Activated naive CD8-positive, alpha-beta T cell treated with anti-CD3 and anti-CD28 coated beads for 36 hours (primary cell): ENCODE results near the gene MYL2. TPM values are rescaled to one million over a fixed set of nuclear protein-coding genes. Genes with fewer than 3 reads are reported as not detected.
"Not testable (repeated sequence)": the region's sequence is repeated elsewhere in the genome, so short reads cannot be mapped to it uniquely, and the experiment has no call there.

ENCODE experiments used
- DNase-seq: peaks from one replicate; pipeline ENCODE4 v3.0.0; 2021
- H3K27ac Mint-ChIP-seq: one replicate; pipeline ENCODE4 v1.8.0; 2022; ENCODE audit warnings: mild to moderate bottlenecking, moderate library complexity, mixed read lengths
- H3K27me3 Mint-ChIP-seq: one replicate; pipeline ENCODE4 v1.8.0; 2022; ENCODE audit warnings: mild to moderate bottlenecking, mixed read lengths
- H3K36me3 Mint-ChIP-seq: one replicate; pipeline ENCODE4 v1.8.0; 2021; ENCODE audit warnings: mild to moderate bottlenecking, mixed read lengths
- H3K4me1 Mint-ChIP-seq: one replicate; pipeline ENCODE4 v1.8.0; 2021; ENCODE audit warnings: mixed read lengths
- H3K4me3 Mint-ChIP-seq: one replicate; pipeline ENCODE4 v1.8.0; 2022; ENCODE audit warnings: mild to moderate bottlenecking, moderate library complexity, mixed read lengths
- H3K9me3 Mint-ChIP-seq: one replicate; pipeline ENCODE4 v1.8.0; 2022; ENCODE audit warnings: mixed read lengths
- total RNA-seq, 2 experiments: library from RNA; stranded (reverse); gene quantifications; one replicate each; pipeline ENCODE4 v1.2.3, GENCODE V29; 2021

Gene MYL2, protein sequence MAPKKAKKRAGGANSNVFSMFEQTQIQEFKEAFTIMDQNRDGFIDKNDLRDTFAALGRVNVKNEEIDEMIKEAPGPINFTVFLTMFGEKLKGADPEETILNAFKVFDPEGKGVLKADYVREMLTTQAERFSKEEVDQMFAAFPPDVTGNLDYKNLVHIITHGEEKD
- total RNA-seq: not detected

DNA sequence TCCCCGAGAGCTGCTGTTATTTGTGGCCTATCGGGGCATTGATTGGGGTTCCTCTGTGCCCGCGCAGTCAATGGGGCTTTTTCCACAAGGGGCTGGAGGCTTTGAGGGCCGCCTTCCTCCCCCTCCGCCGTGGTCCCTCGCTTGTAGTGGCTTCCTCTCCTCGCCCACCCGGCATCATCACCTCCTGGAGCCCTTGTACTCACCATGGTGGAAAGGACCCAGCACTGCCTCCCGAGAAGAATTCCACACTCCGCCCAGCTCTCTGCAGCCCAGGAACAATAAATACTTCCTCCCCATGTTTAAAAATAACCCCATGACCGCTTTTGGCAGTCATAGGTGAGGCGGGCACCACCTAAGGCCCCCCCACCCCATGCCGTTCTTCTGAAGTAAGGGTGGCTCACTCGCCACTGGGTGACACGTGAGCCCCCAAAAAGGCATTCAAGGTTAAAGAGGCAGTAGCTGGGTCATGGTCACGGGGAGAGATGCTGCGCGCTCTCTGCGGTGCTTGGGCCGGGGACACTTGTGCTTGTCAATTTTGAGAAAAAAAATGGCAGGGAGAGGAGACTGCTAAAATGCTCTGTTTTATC is at the start of gene MYL2:
MYL2 (minus strand) TSS at position 256 of the 587 bp plus-strand sequence; CDS start at position 206, 50 bp downstream.
- no peak within 1 kb of the TSS for H3K27ac Mint-ChIP-seq
- no peaks in the 10 kb centered on the region for H3K36me3 Mint-ChIP-seq
- no peak for DNase-seq
- H3K27me3 Mint-ChIP-seq: peaks cover 6% of the 10 kb centered on the region
- H3K4me1 Mint-ChIP-seq: no peaks in the 10 kb centered on the region
- no peak within 1 kb of the TSS for H3K4me3 Mint-ChIP-seq
- H3K9me3 Mint-ChIP-seq: no peaks in the 10 kb centered on the region

GRCh38 chr12:110966081-110966760 is 45.8 kb upstream of the MYL2 start:
- no peaks in the 10 kb centered on the region for H3K4me1 Mint-ChIP-seq
- no peak for DNase-seq
- H3K4me3 Mint-ChIP-seq: no peak overlapping the region
- peaks cover 28% of the 10 kb centered on the region for H3K27me3 Mint-ChIP-seq
- H3K27ac Mint-ChIP-seq: no peak overlapping the region
- H3K9me3 Mint-ChIP-seq: no peaks in the 10 kb centered on the region
- H3K36me3 Mint-ChIP-seq: no peaks in the 10 kb centered on the region

DNA sequence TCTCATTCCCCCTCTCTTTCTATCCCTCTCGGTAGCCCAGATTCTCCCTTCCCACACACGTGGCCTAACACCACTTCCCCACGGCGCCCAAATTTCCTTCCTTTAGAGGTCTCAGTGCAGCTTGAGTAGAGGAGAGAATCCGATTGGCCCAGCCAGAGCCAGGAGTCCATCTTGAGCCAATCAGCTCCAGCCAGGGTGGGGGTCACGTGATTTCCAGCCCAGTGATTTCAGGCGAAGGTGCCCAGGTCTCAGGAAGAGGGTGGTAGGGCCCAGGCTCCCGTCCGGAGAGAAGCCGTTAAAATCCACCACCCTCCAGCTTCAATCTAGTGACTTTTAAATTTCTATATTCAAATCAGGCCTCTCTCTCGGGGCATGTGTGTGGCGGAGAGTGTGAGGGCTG is 45.2 kb upstream of the MYL2 start:
- H3K4me1 Mint-ChIP-seq: no peaks in the 10 kb centered on the region
- no peaks in the 10 kb centered on the region for H3K9me3 Mint-ChIP-seq
- H3K27ac Mint-ChIP-seq: no peak overlapping the region
- DNase-seq: no peak
- peaks cover 28% of the 10 kb centered on the region for H3K27me3 Mint-ChIP-seq
- H3K4me3 Mint-ChIP-seq: no peak overlapping the region
- H3K36me3 Mint-ChIP-seq: no peaks in the 10 kb centered on the region

DNA sequence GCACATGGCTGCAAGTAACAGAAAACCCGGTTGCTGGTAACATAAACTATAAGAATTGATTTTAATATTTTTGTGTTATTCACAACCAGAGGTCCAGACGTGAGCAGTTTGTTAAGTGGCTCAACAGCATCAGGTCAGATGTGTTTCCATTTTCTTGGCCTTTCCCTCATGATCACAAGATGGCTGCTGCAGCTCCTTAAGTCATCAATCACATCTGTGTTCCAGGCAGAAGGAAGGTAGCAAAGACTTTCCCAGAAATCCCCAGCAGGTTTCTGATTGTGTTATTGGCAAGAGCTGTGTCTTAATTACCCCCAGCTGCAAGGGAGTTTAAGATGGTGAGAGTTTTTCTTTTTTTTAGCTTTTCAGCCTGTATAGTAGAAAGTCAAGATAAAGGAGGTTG is 40.4 kb upstream of the MYL2 start:
- no peaks in the 10 kb centered on the region for H3K4me1 Mint-ChIP-seq
- no peak overlapping the region for H3K4me3 Mint-ChIP-seq
- no peak overlapping the region for H3K27ac Mint-ChIP-seq
- DNase-seq: no peak
- H3K27me3 Mint-ChIP-seq: peaks cover 29% of the 10 kb centered on the region
- H3K36me3 Mint-ChIP-seq: no peaks in the 10 kb centered on the region
- H3K9me3 Mint-ChIP-seq: no peaks in the 10 kb centered on the region

DNA sequence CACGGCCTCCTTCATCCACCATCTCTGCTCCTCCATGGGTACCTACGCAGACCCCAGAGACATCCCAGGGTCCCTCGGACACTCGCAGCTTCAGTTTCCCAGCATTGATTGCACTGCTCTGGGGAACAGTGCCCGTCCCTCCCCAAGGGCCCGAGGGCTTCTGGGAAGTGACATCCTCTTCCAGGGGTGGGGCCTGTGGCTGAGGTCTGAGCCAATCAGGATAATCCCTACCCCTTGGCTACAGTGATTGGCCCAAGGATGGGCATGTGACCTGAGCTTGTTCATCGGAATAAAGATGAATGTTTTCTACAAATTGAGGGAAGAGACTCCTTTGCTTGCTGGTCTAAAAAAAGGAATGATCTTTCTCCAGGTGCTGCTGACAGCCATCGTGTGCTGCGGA is 37.3 kb upstream of the MYL2 start:
- no peaks in the 10 kb centered on the region for H3K4me1 Mint-ChIP-seq
- peaks cover 18% of the 10 kb centered on the region for H3K27me3 Mint-ChIP-seq
- no peaks in the 10 kb centered on the region for H3K36me3 Mint-ChIP-seq
- no peak overlapping the region for H3K27ac Mint-ChIP-seq
- DNase-seq: no peak
- H3K9me3 Mint-ChIP-seq: no peaks in the 10 kb centered on the region
- no peak overlapping the region for H3K4me3 Mint-ChIP-seq

- H3K9me3 Mint-ChIP-seq: no peaks in the 10 kb centered on the region
- DNase-seq: no peak
- peaks cover 18% of the 10 kb centered on the region for H3K27me3 Mint-ChIP-seq
- H3K4me1 Mint-ChIP-seq: no peaks in the 10 kb centered on the region
- H3K36me3 Mint-ChIP-seq: no peaks in the 10 kb centered on the region
- H3K27ac Mint-ChIP-seq: no peak overlapping the region
- no peak overlapping the region for H3K4me3 Mint-ChIP-seq
These were observed 36.8 kb upstream of the MYL2 start for GRCh38 chr12:110957159-110957558.

DNA sequence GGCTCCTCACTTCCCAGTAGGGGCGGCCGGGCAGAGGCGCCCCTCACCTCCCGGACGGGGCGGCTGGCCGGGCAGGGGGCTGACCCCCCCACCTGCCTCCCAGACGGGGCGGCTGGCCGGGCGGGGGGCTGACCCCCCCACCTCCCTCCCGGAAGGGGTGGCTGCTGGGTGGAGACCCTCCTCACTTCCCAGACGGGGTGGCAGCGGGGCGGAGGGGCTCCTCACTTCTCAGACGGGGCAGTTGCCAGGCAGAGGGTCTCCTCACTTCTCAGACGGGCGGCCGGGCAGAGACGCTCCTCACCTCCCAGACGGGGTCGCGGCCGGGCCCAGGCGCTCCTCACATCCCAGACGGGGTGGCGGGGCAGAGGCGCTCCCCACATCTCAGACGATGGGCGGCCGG is 30.5 kb upstream of the MYL2 start:
- not testable (repeated sequence) for H3K27ac Mint-ChIP-seq, H3K36me3 Mint-ChIP-seq, H3K9me3 Mint-ChIP-seq, H3K4me3 Mint-ChIP-seq, H3K4me1 Mint-ChIP-seq, DNase-seq, H3K27me3 Mint-ChIP-seq

GRCh38 chr12:110950466-110950865 is 30.1 kb upstream of the MYL2 start:
- not testable (repeated sequence) for H3K27ac Mint-ChIP-seq, H3K9me3 Mint-ChIP-seq, DNase-seq, H3K4me1 Mint-ChIP-seq, H3K36me3 Mint-ChIP-seq, H3K4me3 Mint-ChIP-seq, H3K27me3 Mint-ChIP-seq

DNA sequence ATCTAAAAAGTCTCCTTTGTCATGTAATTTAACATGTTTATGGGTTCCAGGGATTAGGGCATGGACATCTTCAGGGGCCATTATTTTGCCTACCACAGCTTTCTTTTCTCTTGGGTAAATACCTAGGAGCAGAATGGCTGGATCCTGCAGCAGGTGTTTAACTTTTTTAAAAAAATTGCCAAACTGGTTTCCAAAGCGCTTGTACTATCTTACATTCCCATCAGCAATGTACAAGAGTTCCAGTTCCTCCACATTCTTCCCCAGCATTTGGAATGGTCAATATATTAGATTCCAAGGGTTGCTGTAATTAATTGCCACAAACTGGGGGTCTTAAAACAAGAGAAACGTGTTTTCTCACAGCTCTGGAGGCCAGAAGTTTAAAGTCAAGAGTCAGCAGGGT is 27.7 kb upstream of the MYL2 start:
- no peak overlapping the region for H3K27ac Mint-ChIP-seq
- DNase-seq: no peak
- H3K36me3 Mint-ChIP-seq: peaks cover 3% of the 10 kb centered on the region
- H3K9me3 Mint-ChIP-seq: peaks cover 12% of the 10 kb centered on the region
- H3K4me1 Mint-ChIP-seq: no peaks in the 10 kb centered on the region
- peaks cover 8% of the 10 kb centered on the region for H3K27me3 Mint-ChIP-seq
- H3K4me3 Mint-ChIP-seq: no peak overlapping the region

GRCh38 chr12:110943373-110943772 is 23.0 kb upstream of the MYL2 start:
- peaks cover 7% of the 10 kb centered on the region for H3K27me3 Mint-ChIP-seq
- H3K4me3 Mint-ChIP-seq: no peak overlapping the region
- H3K4me1 Mint-ChIP-seq: no peaks in the 10 kb centered on the region
- peaks cover 12% of the 10 kb centered on the region for H3K9me3 Mint-ChIP-seq
- no peak for DNase-seq
- H3K27ac Mint-ChIP-seq: no peak overlapping the region
- peaks cover 3% of the 10 kb centered on the region for H3K36me3 Mint-ChIP-seq

GRCh38 chr12:110941391-110941790 is 21.0 kb upstream of the MYL2 start:
- no peak overlapping the region for H3K4me3 Mint-ChIP-seq
- no peak overlapping the region for H3K27ac Mint-ChIP-seq
- DNase-seq: no peak
- peaks cover 3% of the 10 kb centered on the region for H3K36me3 Mint-ChIP-seq
- H3K4me1 Mint-ChIP-seq: peaks cover 4% of the 10 kb centered on the region
- H3K9me3 Mint-ChIP-seq: peaks cover 11% of the 10 kb centered on the region
- peaks cover 17% of the 10 kb centered on the region for H3K27me3 Mint-ChIP-seq

GRCh38 chr12:110940933-110941332 is 20.6 kb upstream of the MYL2 start:
- DNase-seq: no peak
- Mint-ChIP-seq H3K4me1 (peaks cover 4% of the 10 kb centered on the region), H3K36me3 (peaks cover 3% of the 10 kb centered on the region), H3K9me3 (peaks cover 6% of the 10 kb centered on the region), H3K27ac (no peak overlapping the region), H3K27me3 (peaks cover 19% of the 10 kb centered on the region), H3K4me3 (no peak overlapping the region)

GRCh38 chr12:110940296-110940695 is 19.9 kb upstream of the MYL2 start:
- peaks cover 19% of the 10 kb centered on the region for H3K27me3 Mint-ChIP-seq
- DNase-seq: no peak
- peaks cover 3% of the 10 kb centered on the region for H3K9me3 Mint-ChIP-seq
- no peak overlapping the region for H3K4me3 Mint-ChIP-seq
- H3K4me1 Mint-ChIP-seq: peaks cover 4% of the 10 kb centered on the region
- no peak overlapping the region for H3K27ac Mint-ChIP-seq
- no peaks in the 10 kb centered on the region for H3K36me3 Mint-ChIP-seq

- H3K4me3 Mint-ChIP-seq: no peak overlapping the region
- peaks cover 4% of the 10 kb centered on the region for H3K4me1 Mint-ChIP-seq
- DNase-seq: peak; percentile 50
- H3K9me3 Mint-ChIP-seq: no peaks in the 10 kb centered on the region
- H3K36me3 Mint-ChIP-seq: no peaks in the 10 kb centered on the region
- no peak overlapping the region for H3K27ac Mint-ChIP-seq
- peaks cover 20% of the 10 kb centered on the region for H3K27me3 Mint-ChIP-seq
These were observed 16.8 kb upstream of the MYL2 start for GRCh38 chr12:110937104-110937641.

DNA sequence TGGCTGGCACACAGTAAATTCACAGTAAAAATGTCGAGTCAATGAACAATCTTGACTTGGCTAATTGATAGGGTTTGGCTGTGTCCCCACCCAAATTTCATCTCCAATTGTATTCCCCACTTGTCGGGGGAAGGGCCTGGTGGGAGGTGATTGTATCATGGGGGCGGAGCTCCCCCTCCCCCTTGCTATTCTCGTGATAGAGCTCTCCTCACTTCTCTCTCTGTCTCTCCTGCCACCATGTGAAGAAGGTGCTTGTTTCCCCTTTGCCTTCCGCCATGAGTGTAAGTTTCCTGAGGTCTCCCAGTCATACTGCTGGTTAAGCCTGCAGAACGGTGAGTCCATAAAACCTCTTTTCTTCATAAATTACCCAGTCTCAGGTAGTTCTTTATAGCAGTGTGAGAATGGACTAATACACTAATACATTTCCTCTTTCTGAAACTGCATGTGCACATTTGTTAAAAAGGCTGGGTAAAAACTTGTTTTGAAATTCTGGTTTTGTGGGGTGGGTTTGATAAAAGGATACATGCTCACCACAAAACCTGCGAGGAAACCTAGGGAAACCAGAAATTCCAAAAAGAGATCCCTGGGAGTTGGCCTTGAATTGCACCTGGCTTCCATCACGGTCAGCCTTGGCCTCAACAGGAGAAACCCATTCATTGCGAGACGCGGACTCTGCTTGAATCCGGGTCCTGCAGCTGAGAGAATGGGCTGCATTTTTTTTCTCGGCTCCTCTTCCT is 16.2 kb upstream of the MYL2 start:
- Mint-ChIP-seq H3K4me1 (peaks cover 4% of the 10 kb centered on the region), H3K4me3 (no peak overlapping the region), H3K9me3 (no peaks in the 10 kb centered on the region), H3K27me3 (peaks cover 17% of the 10 kb centered on the region), H3K36me3 (no peaks in the 10 kb centered on the region), H3K27ac (no peak overlapping the region)
- no peak for DNase-seq
